DND-41 (cell line): ENCODE measurements around the gene KCMF1.

Source experiments
- ATAC-seq: fragments of 200-7000 bp; cut with Tn5 transposase; 3 replicates; pipeline ENCODE4 v1.9.1; 2021; ENCODE audit warnings: low read depth; ENCODE audit not compliant: insufficient read depth
- DNase-seq: peaks from one replicate; pipeline ENCODE4 v3.0.0-alpha.2; 2020
- H2AFZ ChIP-seq: 2 replicates; pipeline ENCODE4 v1.6.0; 2012; ENCODE audit warnings: low read depth, low read length
- H3K27ac ChIP-seq: 2 replicates; pipeline ENCODE4 v1.5.1; 2012; ENCODE audit warnings: low read length, inconsistent platforms
- H3K27me3 ChIP-seq: fragments of 200-600 bp; sonication (generic); 2 replicates; pipeline ENCODE4 v1.6.0; 2012; ENCODE audit warnings: low read length, mild to moderate bottlenecking, inconsistent platforms; ENCODE audit not compliant: insufficient read depth, poor library complexity
- H3K36me3 ChIP-seq: 2 replicates; pipeline ENCODE4 v1.5.1; 2012; ENCODE audit warnings: low read length, inconsistent platforms; ENCODE audit not compliant: insufficient read depth
- H3K4me1 ChIP-seq: 2 replicates; pipeline ENCODE4 v1.5.1; 2012; ENCODE audit warnings: mild to moderate bottlenecking, low read length; ENCODE audit not compliant: insufficient read depth
- H3K4me2 ChIP-seq: 2 replicates; pipeline ENCODE4 v1.6.0; 2012; ENCODE audit warnings: mild to moderate bottlenecking, moderate library complexity, low read length, inconsistent platforms; ENCODE audit not compliant: insufficient read depth
- H3K4me3 ChIP-seq, 2 experiments: fragments of 200-600 bp in 1 of 2; shearing (Covaris generic) in 1 of 2; 2 replicates each; pipeline ENCODE4 v1.5.1; 2012 to 2016; ENCODE audit warnings: inconsistent platforms in 2 of 2, low read length in 2 of 2, mild to moderate bottlenecking in 2 of 2, low read depth in 1 of 2, moderate library complexity in 1 of 2
- H3K79me2 ChIP-seq: 2 replicates; pipeline ENCODE4 v1.6.0; 2012; ENCODE audit warnings: low read length, inconsistent platforms; ENCODE audit not compliant: insufficient read depth
- H3K9ac ChIP-seq: 2 replicates; pipeline ENCODE4 v1.6.0; 2012; ENCODE audit warnings: low read depth, mild to moderate bottlenecking, inconsistent platforms, low read length, moderate library complexity
- H3K9me3 ChIP-seq: 2 replicates; pipeline ENCODE4 v1.5.1; 2012; ENCODE audit warnings: low read length, moderate library complexity, mild to moderate bottlenecking, inconsistent platforms; ENCODE audit not compliant: insufficient read depth, severe bottlenecking
- H4K20me1 ChIP-seq: 2 replicates; pipeline ENCODE4 v1.6.0; 2012; ENCODE audit warnings: low read length; ENCODE audit not compliant: insufficient read depth
- CTCF ChIP-seq: IDR thresholded peaks from 2 replicates; pipeline ENCODE4 v1.5.1; 2012; ENCODE audit warnings: borderline replicate concordance, low read length, moderate library complexity, mild to moderate bottlenecking; ENCODE audit not compliant: poor library complexity, severe bottlenecking; ENCODE audit errors: extremely low read depth
- EZH2 ChIP-seq: IDR thresholded peaks from 3 replicates; pipeline ENCODE4 v1.6.1; 2012; ENCODE audit warnings: borderline replicate concordance, low read depth, mild to moderate bottlenecking, moderate library complexity, low read length, inconsistent platforms; ENCODE audit not compliant: severe bottlenecking

Gene KCMF1

GRCh38 chr2:84959566-84960506, 11.1 kb upstream of the KCMF1 start:
- no peaks in the 10 kb centered on the region; the same call in 1 of the 2 replicates for H4K20me1 ChIP-seq
- no peaks in the 10 kb centered on the region for H3K4me1 ChIP-seq
- H3K27me3 ChIP-seq: no peaks in the 10 kb centered on the region
- no peaks in the 10 kb centered on the region for H3K9me3 ChIP-seq
- H3K79me2 ChIP-seq: no peaks in the 10 kb centered on the region
- TF ChIP-seq EZH2: no peak
- no peak for TF ChIP-seq CTCF
- H3K36me3 ChIP-seq: peaks cover 12% of the 10 kb centered on the region
- DNase-seq: no peak
- ATAC-seq: no peak
- H3K9ac ChIP-seq: no peak overlapping the region
- no peak overlapping the region for H3K4me2 ChIP-seq
- H3K27ac ChIP-seq: no peak overlapping the region
- H3K4me3 ChIP-seq: no peak overlapping the region
- H2AFZ ChIP-seq: no peak overlapping the region

GRCh38 chr2:84962917-84963316, 8.0 kb upstream of the KCMF1 start:
- Histone ChIP-seq H3K4me1 (0 out of 2 replicates have a peak, but pooled peaks cover 2% of the 10 kb centered on the region), H3K36me3 (peaks cover 27% of the 10 kb centered on the region), H3K27ac (no peak overlapping the region), H3K27me3 (no peaks in the 10 kb centered on the region), H3K9me3 (no peaks in the 10 kb centered on the region), H2AFZ (no peak overlapping the region), H4K20me1 (no peaks in the 10 kb centered on the region; the same call in 1 of the 2 replicates), H3K9ac (no peak overlapping the region), H3K79me2 (peaks cover 13% of the 10 kb centered on the region), H3K4me2 (no peak overlapping the region), H3K4me3 (no peak overlapping the region)
- ATAC-seq (no peak), DNase-seq (no peak)
- no peak for TF ChIP-seq EZH2
- no peak for TF ChIP-seq CTCF

GRCh38 chr2:84963323-84963691, 7.7 kb upstream of the KCMF1 start:
- DNase-seq (no peak), ATAC-seq (no peak)
- Histone ChIP-seq H3K79me2 (peaks cover 17% of the 10 kb centered on the region), H3K9ac (no peak overlapping the region), H3K4me1 (peaks cover 6% of the 10 kb centered on the region), H2AFZ (no peak overlapping the region), H3K27me3 (no peaks in the 10 kb centered on the region), H3K4me3 (no peak overlapping the region), H3K9me3 (no peaks in the 10 kb centered on the region), H3K4me2 (no peak overlapping the region), H4K20me1 (no peaks in the 10 kb centered on the region; the same call in 1 of the 2 replicates), H3K27ac (no peak overlapping the region), H3K36me3 (peaks cover 27% of the 10 kb centered on the region)
- TF ChIP-seq EZH2 (no peak), CTCF (no peak)
